NCI-H2227 treated with DMSO at 0.1 percent for 48 hours (cell line): Measurements from ENCODE around the gene DHX38.

Experiments
- DNase-seq: peaks from one replicate; lab custom pipeline; 2025; lab: John Stamatoyannopoulos, UW

DHX38 gene

DNA sequence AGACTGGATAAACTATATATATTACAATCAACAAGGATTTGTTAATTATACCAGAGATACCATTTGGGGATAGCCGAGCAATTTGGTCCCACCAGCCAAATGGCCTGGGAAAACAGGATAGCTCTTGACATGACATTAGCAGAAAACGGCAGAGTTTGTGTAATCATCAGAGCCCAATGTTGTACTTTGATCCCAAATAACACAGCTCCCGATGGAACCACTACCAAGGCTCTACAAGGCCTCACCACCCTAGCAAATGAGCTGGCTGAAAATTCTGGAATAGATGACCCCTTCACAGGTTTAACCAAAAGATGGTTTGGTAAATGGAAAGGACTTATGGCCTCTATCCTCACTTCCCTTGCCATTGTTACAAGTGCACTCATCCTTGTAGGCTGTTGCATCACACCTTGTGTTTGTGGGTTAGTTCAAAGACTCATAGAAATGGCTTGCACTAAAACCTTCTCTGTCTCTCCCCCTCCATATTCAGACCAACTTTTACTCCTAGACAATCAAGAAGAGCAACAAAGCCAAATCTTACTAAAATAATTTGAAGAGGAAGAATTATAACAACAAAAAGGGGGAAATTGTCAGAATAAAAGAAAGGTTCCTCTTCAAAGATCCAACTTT lies 9.8 kb upstream of the DHX38 start:
- no peak for DNase-seq

DNA sequence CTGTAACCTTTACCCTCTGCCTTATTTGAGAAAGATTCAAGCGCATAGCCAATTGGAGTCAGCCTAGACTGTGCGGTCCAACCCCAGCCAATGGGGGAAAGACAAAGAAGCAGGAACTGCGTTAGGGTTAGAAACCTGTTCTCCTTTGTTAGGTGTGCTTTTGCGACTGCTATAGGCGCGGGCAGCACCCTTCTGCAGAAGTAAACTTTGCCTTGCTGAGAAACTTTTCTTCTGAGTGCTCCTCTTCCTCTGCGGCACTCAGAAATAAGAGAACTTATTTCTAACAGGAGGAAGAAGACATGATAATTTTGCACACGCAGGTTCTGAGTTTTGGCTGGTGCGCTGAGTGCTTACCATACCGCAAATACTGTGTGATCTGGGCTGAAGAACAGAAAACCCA lies 9.2 kb upstream of the DHX38 start:
- DNase-seq = no peak

DNA sequence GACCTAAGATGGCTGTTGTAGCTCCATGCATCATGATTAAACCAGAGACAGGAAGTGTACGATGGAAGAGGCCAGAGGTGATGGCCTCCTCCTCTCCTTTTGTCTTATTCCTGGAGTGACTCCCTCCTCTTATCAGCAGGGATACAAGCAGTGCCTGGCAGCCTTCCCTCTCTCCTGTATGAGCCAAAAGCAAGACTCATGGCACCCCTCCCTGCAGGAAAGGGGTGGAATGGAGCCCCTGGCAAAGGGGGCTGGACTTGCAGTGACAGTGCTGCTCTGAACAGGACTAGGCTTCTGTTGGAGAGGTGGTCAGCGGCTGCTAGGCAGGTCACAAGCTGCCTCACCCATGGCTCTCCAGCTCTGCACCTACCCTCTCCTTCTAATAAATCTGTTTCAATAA lies 8.6 kb upstream of the DHX38 start:
- no peak for DNase-seq

DNA sequence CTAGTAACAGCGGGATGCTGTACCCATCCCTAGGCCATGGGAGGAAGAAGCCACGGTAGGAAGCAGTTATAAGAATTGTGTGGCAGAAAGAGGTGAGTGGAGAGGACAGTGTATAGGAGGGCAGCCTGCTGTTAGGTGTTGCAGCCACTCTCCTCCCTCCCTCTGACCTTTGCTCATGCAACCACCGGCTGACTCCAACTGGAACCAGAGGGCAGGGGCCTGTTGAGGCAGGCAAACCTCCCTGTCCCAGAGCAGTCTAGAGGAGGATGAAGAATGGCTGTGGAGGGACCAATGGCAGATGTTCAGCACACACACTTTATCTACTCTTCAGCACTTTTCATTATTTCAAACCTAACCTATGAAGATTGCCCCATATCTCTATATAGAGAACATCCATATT lies 2.4 kb upstream of the DHX38 start:
- no peak for DNase-seq

GRCh38 chr16:72092832-72093447 lies 707 bp upstream of the DHX38 start:
- no peak for DNase-seq

DNA sequence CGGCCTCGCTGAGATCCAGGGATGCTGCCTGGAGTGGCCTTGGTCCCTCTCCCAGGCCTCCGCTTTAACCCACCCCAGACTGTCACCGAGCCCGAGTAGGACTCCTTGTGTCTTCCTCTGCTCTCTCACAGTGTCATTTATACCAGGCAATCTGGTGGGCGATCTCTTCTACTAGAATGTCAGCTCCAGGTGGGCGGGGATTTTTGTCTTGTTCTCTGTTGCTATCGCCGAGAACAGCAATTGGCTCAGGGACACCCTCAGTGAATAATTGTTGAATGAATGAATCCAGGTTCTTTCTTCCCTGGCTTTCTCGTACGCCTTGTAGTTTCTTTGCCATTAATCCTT lies 591 bp downstream of the DHX38 start:
- peak; percentile 6 for DNase-seq

DNA sequence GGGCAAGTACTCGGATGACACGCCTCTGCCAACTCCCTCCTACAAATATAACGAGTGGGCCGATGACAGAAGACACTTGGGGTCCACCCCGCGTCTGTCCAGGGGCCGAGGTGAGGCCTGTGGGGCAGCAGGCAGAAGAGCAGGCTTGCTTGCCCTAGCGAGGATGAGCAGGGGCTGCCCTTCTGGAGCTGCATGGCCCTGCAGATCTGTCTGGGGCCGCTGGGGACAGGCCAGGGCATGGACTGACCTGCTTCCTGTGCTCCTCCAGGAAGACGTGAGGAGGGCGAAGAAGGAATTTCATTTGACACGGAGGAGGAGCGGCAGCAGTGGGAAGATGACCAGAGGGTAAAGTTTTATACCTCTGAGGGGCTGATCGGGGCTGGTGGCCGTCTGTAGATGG lies 5.3 kb downstream of the DHX38 start:
- no peak for DNase-seq

GRCh38 chr16:72099377-72099818 lies 5.8 kb downstream of the DHX38 start:
- peak; percentile 28 for DNase-seq

DNA sequence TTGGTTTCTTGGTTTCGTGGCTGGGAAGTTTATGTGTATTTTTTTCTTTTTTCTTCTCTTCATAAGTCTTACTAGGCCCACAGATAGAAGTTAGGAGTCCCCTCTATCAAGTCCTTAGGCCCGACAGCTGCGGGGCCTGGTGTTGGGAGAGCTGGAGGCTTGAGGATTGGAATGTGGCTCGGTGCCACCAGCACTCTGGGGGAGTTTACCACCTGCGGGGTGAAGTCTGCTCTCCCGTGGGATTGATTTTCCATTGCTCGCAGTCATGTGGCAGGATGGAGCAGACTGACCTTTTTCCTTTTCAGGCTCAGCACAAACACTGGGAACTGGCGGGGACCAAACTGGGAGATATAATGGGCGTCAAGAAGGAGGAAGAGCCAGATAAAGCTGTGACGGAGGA lies 7.5 kb downstream of the DHX38 start:
- no peak for DNase-seq

- no peak for DNase-seq
Observed at GRCh38 chr16:72104905-72105304, 11.3 kb downstream of the DHX38 start.

GRCh38 chr16:72105978-72106377 lies 12.3 kb downstream of the DHX38 start:
- DNase-seq = no peak

DNA sequence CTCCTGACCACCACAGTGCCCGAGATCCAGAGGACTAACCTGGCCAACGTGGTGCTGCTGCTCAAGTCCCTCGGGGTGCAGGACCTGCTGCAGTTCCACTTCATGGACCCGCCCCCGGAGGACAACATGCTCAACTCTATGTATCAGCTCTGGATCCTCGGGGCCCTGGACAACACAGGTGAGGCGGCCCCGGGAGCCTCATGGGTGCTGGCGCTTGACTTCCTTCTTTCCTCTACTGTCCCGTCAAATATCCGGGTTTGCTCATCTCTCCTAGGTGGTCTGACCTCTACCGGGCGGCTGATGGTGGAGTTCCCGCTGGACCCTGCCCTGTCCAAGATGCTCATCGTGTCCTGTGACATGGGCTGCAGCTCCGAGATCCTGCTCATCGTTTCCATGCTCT lies 13.7 kb downstream of the DHX38 start:
- no peak for DNase-seq

DNA sequence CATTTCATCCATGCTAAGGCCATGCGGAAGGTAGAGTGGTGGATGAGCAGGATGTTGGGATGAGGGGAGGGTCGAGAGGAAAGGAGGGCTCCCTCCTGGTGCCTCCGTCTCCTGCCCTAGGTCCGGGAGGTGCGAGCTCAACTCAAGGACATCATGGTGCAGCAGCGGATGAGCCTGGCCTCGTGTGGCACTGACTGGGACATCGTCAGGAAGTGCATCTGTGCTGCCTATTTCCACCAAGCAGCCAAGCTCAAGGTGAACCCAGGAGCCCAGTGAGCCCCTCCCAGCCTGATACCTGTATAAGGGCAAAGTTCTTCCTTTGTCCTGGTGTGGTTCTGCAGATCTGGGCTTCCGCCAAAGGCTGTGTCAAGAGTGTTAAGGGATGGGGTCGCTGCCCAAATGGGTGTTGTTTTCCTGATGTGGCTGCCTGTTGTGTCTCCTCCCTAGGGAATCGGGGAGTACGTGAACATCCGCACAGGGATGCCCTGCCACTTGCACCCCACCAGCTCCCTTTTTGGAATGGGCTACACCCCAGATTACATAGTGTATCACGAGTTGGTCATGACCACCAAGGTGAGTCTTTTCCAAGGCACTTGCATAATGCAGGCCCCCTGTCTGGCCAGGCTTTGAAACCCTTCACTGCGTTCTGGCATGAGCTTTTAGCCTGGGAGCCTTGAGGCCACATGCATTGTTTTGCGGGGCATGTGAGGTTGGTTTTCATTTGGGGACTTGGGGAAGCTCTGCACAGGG lies 14.9 kb downstream of the DHX38 start:
- no peak for DNase-seq

GRCh38 chr16:72109300-72109699 lies 15.7 kb downstream of the DHX38 start:
- DNase-seq = no peak

DNA sequence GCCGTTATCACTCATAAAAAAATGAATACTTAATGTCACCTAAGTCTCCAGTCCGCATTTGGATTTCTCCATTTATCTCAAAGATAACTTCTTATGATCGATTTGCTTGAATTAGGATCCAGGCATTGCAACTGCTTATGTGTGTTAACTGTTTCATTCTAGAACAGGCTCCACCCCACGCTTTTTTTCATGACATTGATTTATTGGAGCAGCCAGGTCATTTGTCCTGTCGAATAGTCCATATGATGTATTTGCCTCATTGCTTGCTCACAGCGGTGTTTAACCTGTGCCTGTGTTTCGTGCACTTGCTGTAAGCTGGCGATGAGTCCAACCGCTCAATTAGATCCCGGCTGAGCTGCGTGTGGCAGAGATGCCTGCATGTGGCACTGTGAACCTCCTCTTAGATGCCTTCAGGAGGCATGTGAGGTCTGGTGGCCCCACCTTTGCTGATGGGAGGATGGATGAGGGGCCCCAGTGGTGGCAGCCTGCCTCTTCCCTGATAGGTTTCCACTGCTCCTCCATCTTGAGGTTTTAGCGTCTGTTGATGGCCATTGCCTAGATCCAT lies 16.4 kb downstream of the DHX38 start:
- DNase-seq = no peak

GRCh38 chr16:72110662-72111615 lies 17.3 kb downstream of the DHX38 start:
- DNase-seq = no peak

DNA sequence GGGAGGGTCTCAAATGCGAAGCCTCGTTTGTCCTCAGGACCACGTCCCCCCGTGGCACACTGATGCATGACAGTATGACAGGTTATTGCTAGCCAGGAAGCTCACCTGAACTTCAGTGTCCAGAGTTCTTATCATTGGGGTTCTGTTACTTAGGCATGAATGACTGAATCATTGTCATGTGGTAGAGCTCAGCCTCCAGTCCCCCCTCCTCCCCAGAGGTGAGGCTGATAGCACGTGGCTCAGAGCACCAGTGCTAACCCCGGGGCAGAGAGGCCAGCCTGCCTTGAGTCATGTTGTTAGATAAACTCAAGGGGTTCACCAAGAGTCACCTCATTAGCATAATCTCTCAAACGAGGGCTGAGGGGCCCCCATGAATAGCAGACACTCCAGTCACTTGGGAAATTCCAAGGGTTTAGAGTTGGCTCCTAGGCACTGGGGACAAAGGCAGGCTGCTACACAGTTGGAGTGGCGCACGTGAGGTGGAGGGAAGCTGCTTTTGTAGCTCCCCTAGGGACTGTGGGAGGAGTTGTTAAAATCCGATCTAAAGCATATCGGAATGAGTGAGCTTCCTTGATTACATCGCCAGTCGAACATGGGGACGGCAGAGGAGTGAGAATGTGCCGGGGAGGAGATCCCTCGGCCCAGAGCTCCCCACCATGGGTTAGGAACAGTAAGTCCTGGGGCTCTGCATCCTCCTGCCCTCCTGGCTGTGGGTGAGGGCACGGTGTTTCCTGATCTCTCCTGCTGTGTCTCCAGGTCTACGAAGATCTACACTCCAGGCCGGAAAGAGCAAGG lies 18.2 kb downstream of the DHX38 start:
- no peak for DNase-seq

GRCh38 chr16:72112452-72112792 lies 18.8 kb downstream of the DHX38 start:
- no peak for DNase-seq

- DNase-seq = no peak
Observed at GRCh38 chr16:72112906-72113615, 19.4 kb downstream of the DHX38 start.

DNA sequence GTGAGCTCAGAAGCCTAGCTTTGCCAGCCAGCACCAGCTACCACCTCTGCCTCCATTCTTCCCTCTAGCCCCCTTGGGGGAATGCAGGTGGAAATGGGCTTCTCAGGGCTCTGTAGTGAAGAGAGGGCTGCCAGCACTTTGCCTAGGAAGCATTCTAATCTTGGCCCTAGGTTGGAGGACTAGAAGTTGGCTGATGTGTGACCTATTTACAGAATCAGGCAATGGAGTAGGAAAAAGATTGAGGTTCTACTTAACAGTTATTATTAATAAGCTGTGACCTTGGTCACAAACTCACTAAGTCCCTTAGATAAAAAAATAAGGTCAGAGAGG lies 19.9 kb downstream of the DHX38 start:
- DNase-seq = no peak

- no peak for DNase-seq
Observed at GRCh38 chr16:72120026-72120425, 26.4 kb downstream of the DHX38 start.
